ENCODE data around the gene DSCAML1.

DSCAML1 gene

DNA sequence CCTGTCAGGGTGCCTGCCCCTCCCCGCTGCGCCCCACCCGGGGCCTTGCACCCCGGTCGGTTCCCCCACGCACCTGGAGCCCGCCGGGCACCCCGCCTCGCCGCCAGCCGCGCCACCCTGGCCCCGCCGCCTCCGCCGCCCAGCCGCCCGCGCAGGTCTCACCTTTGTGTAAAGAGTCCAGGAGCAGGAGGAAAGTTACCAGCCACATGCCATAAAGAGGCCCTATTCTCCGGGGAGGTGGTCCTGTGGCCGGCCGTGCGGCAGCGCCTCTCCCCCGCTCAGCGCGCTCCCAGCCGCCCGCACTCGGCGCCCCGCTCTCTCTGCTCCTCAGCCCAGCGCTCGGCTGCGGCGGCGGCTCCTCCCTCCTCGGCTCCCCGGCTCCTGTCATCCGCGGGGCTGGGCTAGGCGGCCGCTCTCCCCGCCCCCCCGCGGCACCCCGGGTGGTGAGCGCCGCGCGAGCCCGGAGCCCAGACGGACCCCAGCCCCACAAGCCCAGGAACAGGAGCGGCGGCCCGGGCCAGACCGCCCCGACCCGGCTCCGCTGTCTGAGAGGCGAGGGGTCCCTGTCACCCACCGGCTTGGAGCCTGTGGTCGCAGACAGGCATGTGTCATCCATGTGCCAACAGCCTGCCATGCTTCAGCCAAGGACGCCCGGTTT is at the start of gene DSCAML1:
TSS of gene DSCAML1 (minus strand) at position 345 of the 658 bp plus-strand sequence. CDS start at position 208, 137 bp downstream.
- no peak for DNase-seq

- DNase-seq: peak; percentile 15
Observed at GRCh38 chr11:117843666-117844484, 46.9 kb upstream of the DSCAML1 start.

GRCh38 chr11:117842131-117842941 is 45.3 kb upstream of the DSCAML1 start:
- no peak for DNase-seq

- DNase-seq: no peak
Observed at GRCh38 chr11:117841551-117842031, 44.6 kb upstream of the DSCAML1 start.

- DNase-seq: no peak
Observed at GRCh38 chr11:117840881-117841550, 44.0 kb upstream of the DSCAML1 start.

DNA sequence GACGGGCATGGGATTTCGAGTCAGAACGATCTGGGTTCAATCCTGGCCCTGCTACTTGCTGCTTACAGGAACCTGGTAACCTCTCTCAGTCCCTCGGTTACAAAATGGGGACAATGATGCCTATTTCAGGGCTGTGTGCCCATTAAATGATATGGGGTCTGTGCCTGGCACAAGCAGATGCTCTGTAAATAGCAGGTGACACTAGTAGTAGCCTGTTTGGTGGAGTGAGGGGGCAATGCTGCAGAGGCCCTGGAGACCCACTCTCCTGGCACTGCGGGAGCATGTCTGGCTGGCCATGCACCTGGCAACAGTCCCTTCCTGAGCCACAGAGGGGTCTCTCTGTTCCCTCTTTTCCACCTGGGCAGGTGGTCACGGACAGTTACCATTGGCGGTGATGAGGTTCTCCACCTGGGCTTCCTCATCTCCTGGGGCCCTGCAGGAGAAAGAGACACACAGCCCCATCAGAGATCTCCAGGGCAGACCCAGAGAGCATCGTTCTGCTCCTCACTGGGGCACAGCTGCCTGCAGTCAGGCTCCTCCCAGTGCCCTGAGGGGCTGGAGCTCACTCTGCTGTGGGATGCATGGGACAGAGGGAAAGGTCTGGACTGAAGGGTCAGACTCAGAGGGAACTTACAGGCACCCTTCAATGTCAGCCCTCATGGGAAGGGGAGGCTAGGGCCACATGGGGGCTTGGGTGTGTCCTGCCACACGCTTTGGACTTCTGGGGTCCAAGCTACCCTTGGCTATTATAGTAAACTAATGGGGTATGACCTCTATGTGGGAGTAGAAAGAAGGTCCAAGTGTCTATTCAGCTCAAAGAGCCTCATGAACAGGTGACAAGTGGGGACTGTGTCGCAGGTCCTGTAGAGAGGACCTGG is 43.2 kb upstream of the DSCAML1 start:
- no peak for DNase-seq

DNA sequence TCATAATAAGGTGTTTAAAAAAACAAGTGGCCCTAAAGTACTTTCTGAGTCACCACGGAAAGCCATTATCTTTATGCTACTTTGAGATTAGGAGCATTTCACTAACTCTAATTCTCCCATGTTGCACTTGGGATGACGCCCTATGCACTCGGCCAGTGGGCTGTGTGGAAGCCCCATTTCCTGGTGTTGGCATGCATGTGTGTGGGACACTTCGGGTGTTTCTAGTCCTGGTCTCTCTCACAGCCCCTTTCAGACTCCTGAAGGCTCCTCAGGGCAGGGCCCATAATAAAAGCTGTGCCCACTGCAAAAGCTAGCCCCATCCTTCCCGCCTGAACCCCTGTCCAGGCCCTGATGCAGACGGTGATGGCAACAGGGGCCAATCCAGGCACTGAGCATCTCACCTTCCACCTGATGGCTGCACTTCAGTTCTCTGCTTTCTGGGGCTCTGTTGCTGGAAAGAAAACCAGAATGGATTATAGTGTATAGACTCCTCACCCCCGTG is 42.4 kb upstream of the DSCAML1 start:
- no peak for DNase-seq

GRCh38 chr11:117838901-117839300 is 41.9 kb upstream of the DSCAML1 start:
- no peak for DNase-seq

GRCh38 chr11:117837791-117838190 is 40.8 kb upstream of the DSCAML1 start:
- DNase-seq: no peak

- no peak for DNase-seq
Observed at GRCh38 chr11:117837070-117837776, 40.2 kb upstream of the DSCAML1 start.

- DNase-seq: no peak
Observed at GRCh38 chr11:117836077-117836960, 39.3 kb upstream of the DSCAML1 start.

- no peak for DNase-seq
Observed at GRCh38 chr11:117835576-117835975, 38.6 kb upstream of the DSCAML1 start.

- no peak for DNase-seq
Observed at GRCh38 chr11:117834838-117835443, 37.9 kb upstream of the DSCAML1 start.

GRCh38 chr11:117834068-117834810 is 37.2 kb upstream of the DSCAML1 start:
- no peak for DNase-seq

GRCh38 chr11:117833401-117833891 is 36.4 kb upstream of the DSCAML1 start:
- DNase-seq: peak; percentile 62

DNA sequence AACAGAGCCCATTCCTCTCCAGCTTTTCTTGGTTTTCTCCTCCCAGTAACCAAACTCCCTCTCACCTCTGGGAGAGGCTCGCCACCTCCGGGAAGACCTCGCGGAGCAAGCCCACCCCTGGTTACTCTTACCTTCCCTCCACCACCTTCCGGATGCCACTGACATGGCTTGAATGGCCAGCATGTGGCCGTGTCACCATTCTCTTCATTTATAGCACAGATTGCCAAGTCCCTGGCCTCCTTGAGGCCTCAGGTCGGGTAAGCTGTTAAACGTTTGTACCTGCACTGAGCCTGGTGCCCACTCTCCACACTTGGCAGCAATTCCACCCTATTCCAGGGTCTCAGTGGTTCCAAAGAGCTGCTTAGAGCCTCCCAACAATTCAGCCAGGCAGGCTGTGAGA is 35.5 kb upstream of the DSCAML1 start:
- no peak for DNase-seq

DNA sequence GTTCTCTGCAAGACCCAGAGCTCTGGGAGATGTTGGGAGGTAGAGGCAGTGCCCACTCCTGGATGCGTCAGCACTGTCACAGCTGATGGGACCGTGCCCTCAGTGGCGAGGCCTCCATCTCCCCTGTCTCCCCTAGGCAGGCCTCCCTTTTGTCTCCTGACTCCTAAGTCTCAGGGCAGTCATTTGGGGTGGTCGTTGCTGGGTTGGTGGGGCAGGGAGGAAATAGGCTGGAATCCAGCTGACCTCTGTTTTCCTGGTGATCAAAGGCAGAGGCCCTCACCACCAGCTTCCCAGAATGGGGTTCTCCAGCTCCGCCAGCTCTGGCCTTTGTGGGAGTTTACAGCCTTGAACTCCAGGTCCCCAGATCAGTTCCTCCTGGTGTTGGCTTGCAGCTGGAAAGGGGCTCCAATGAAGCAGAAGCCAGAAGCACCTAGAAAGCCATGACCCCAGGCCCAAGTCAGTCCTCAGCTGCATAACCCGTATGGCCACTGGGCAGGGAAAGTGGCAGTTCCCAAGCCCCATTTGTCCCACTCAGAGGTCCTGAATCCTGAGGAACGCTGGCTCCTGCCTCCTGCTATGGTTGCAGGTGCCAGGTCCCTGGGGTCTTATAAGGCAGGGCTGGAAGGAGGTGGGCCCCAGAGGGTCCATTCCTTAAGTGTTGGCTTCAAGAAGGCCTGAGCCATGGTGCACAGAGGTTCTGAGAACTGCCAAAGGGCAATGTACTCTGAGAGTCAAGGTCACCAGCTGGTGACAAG is 34.8 kb upstream of the DSCAML1 start:
- DNase-seq: no peak

Measured in NCI-H748 treated with DMSO at 0.1 percent for 48 hours (cell line).